ENCODE results near the gene OVCH1. TPM values are rescaled to one million over a fixed set of nuclear protein-coding genes. Genes with fewer than 3 reads are reported as not detected.

OVCH1 gene
- polyA plus RNA-seq, 1 of the 3 experiments (the other 2 are of a cell fraction): not detected

GRCh38 chr12:29431513-29431912 lies 66.0 kb downstream of the OVCH1 start:
- 18% methylated on average over 3 of the region's 3 CpGs for WGBS (ENCODE audit: low lambda C conversion rate)
- Histone ChIP-seq H3K4me2 (no peak overlapping the region), H2AFZ (ENCODE audit: low read depth) (no peak overlapping the region), H3K79me2 (ENCODE audit: insufficient read depth) (no peaks in the 10 kb centered on the region), H3F3A (replicated peaks; ENCODE audit: insufficient read depth) (no peaks in the 10 kb centered on the region), H3K9me2 (no peaks in the 10 kb centered on the region), H3K9me3 (no peaks in the 10 kb centered on the region), H3K27ac (ENCODE audit: low read depth in 2 of 2, low read length in 1 of 2) (no peak overlapping the region), H4K20me1 (ENCODE audit: insufficient read depth) (no peaks in the 10 kb centered on the region), H3K27me3 (ENCODE audit: insufficient read depth) (no peaks in the 10 kb centered on the region), H3K4me3 (ENCODE audit: low read depth in 2 of 2, low read length in 1 of 2) (no peak overlapping the region), H3K36me3 (replicated peaks in 1 of 2; ENCODE audit: control insufficient read depth in 1 of 2, insufficient read depth in 2 of 2, low read length in 1 of 2) (no peaks in the 10 kb centered on the region), H3K9ac (no peak overlapping the region), H3K4me1 (ENCODE audit: control insufficient read depth in 1 of 2, insufficient read depth in 2 of 2, low read depth in 1 of 2, low read length in 1 of 2) (no peaks in the 10 kb centered on the region)
- no peak for TF ChIP-seq MEF2A (IDR thresholded peaks at IDR 0.05; ENCODE audit: borderline replicate concordance, low read depth)
- no peak for DNase-seq
- POLR2A ChIA-PET: no interaction called here
- CTCF ChIA-PET: no interaction called here

DNA sequence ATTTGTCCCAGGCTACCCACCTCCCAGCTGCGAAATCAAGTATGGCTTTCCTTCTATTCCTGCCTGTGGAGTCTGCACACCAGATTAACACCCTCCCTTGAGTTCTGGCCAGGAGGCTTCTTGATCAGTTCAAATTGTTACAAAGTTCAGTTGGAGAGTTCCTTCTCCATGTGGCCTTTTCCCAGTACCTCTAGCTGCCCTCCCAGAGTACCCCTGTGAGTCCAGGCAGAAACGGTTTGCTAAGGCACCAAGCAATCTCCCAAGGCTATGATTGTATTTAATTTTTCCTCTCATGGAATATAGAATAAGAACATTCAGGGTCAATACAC lies 66.8 kb downstream of the OVCH1 start:
- Histone ChIP-seq H3K9ac (no peak overlapping the region), H4K20me1 (ENCODE audit: insufficient read depth) (no peaks in the 10 kb centered on the region), H3K27me3 (ENCODE audit: insufficient read depth) (no peaks in the 10 kb centered on the region), H3K9me2 (no peaks in the 10 kb centered on the region), H3K4me3 (ENCODE audit: low read depth in 2 of 2, low read length in 1 of 2) (no peak overlapping the region), H3K36me3 (replicated peaks in 1 of 2; ENCODE audit: control insufficient read depth in 1 of 2, insufficient read depth in 2 of 2, low read length in 1 of 2) (no peaks in the 10 kb centered on the region), H2AFZ (ENCODE audit: low read depth) (no peak overlapping the region), H3F3A (replicated peaks; ENCODE audit: insufficient read depth) (no peaks in the 10 kb centered on the region), H3K79me2 (ENCODE audit: insufficient read depth) (no peaks in the 10 kb centered on the region), H3K27ac (ENCODE audit: low read depth in 2 of 2, low read length in 1 of 2) (no peak overlapping the region), H3K9me3 (no peaks in the 10 kb centered on the region), H3K4me2 (no peak overlapping the region), H3K4me1 (ENCODE audit: control insufficient read depth in 1 of 2, insufficient read depth in 2 of 2, low read depth in 1 of 2, low read length in 1 of 2) (no peaks in the 10 kb centered on the region)
- DNase-seq: no peak
- TF ChIP-seq NFIC (IDR thresholded peaks at IDR 0.05; ENCODE audit: borderline replicate concordance) (no peak), USF2 (IDR thresholded peaks at IDR 0.05; ENCODE audit: borderline replicate concordance, low read depth, low read length) (no peak)
- CTCF ChIA-PET: no interaction called here
- WGBS (ENCODE audit: low lambda C conversion rate): 21% methylated on average over 2 of the region's 2 CpGs
- POLR2A ChIA-PET: no interaction called here

- WGBS (ENCODE audit: low lambda C conversion rate): 25% methylated on average over 3 of the region's 3 CpGs
Measured at GRCh38 chr12:29429999-29430715, 67.3 kb downstream of the OVCH1 start.

More at GRCh38 chr12:29429999-29430715, 67.3 kb downstream of the OVCH1 start:
- Histone ChIP-seq H4K20me1 (ENCODE audit: insufficient read depth) (no peaks in the 10 kb centered on the region), H3K4me3 (ENCODE audit: low read depth in 2 of 2, low read length in 1 of 2) (no peak overlapping the region), H3K79me2 (ENCODE audit: insufficient read depth) (no peaks in the 10 kb centered on the region), H3K9me3 (no peaks in the 10 kb centered on the region), H3F3A (replicated peaks; ENCODE audit: insufficient read depth) (no peaks in the 10 kb centered on the region), H3K36me3 (replicated peaks in 1 of 2; ENCODE audit: control insufficient read depth in 1 of 2, insufficient read depth in 2 of 2, low read length in 1 of 2) (no peaks in the 10 kb centered on the region), H3K9me2 (no peaks in the 10 kb centered on the region), H3K27me3 (ENCODE audit: insufficient read depth) (no peaks in the 10 kb centered on the region), H3K27ac (ENCODE audit: low read depth in 2 of 2, low read length in 1 of 2) (no peak overlapping the region), H3K4me2 (no peak overlapping the region), H2AFZ (ENCODE audit: low read depth) (no peak overlapping the region), H3K9ac (no peak overlapping the region), H3K4me1 (ENCODE audit: control insufficient read depth in 1 of 2, insufficient read depth in 2 of 2, low read depth in 1 of 2, low read length in 1 of 2) (no peaks in the 10 kb centered on the region)
- POLR2A ChIA-PET: no interaction called here
- DNase-seq: no peak
- no peak for TF ChIP-seq FOXM1 (IDR thresholded peaks at IDR 0.05; ENCODE audit: low read depth)
- TF ChIP-seq PBX3 (IDR thresholded peaks at IDR 0.05): no peak
- no peak for TF ChIP-seq GABPA (IDR thresholded peaks at IDR 0.05; ENCODE audit: low read depth)
- no peak for TF ChIP-seq CTCF (IDR thresholded peaks at IDR 0.05)
- no peak for TF ChIP-seq FOSL2 (IDR thresholded peaks at IDR 0.05; ENCODE audit: borderline replicate concordance, low read depth)
- no peak for TF ChIP-seq YY1 (IDR thresholded peaks at IDR 0.05; ENCODE audit: low read depth)
- no peak for TF ChIP-seq EP300 (IDR thresholded peaks at IDR 0.05; ENCODE audit: borderline replicate concordance in 1 of 2, low read depth in 1 of 2, low read length in 1 of 2)
- CTCF ChIA-PET: no interaction called here

Data from SK-N-SH (cell line).